Raji (cell line): ENCODE results near the gene MLH3.

Experiments used
- POLR2A ChIP-seq: IDR thresholded peaks from 2 replicates; pipeline ENCODE4 v1.6.1; 2011; ENCODE audit warnings: low read depth, low read length, control low read depth; ENCODE audit not compliant: insufficient read depth

Gene MLH3

GRCh38 chr14:75011356-75011994, 39.8 kb downstream of the MLH3 start:
- TF ChIP-seq POLR2A, result no peak

- no peak for TF ChIP-seq POLR2A
These were observed 40.7 kb downstream of the MLH3 start for GRCh38 chr14:75010472-75011093.

GRCh38 chr14:75009176-75009575, 42.1 kb downstream of the MLH3 start:
- no peak for TF ChIP-seq POLR2A

DNA sequence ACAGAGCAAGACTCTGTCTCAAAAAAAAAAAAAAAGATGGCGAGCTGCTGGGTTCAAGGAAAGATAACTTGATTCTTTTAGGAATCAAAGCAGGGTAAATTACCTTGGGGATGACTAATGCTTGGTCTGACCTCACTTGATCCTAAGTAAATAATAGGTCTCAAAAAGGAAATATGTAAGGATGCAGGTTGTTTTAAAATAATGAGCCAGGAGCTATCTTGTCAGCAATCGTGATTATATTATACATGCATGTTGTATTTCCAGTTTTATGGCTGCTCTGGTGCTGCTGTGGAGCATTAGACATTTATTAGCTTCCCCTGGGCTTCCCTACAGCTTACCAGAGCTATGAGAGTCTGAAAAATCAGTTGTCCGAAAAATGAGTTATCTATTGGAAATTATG, 45.9 kb downstream of the MLH3 start:
- TF ChIP-seq POLR2A, result no peak

DNA sequence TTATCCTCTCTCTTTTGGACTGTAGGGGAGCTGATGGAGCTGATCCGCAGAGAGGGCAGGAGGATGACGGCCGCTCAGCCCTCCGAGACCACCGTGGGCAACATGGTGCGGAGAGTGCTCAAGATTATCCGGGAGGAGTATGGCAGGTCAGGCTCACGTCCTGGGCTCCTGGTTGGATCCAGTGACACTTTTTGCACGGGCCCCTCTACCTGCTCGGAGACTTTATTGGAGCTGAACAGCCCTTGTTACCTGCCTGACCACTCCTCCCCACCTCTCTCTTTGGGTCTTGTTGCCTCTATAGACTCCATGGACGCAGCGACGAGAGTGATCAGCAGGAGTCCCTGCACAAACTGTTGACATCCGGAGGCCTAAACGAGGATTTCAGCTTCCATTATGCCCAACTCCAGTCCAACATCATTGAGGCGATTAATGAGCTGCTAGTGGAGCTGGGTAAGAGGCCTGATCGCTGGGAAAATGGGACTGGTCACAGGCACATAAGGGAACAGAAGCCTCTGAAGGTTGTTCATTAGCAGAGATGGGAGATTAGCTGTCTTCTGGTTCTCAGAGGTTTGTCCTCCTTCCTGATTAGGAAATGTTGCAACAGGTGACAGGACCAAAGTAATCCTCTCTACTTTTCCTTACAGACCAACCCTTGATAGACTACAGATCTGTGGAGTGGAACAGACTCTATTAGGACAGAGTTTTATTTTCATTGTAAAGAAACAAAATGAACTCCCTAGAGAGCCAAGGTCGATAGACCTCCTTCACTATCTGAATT, 47.8 kb downstream of the MLH3 start:
- no peak for TF ChIP-seq POLR2A

DNA sequence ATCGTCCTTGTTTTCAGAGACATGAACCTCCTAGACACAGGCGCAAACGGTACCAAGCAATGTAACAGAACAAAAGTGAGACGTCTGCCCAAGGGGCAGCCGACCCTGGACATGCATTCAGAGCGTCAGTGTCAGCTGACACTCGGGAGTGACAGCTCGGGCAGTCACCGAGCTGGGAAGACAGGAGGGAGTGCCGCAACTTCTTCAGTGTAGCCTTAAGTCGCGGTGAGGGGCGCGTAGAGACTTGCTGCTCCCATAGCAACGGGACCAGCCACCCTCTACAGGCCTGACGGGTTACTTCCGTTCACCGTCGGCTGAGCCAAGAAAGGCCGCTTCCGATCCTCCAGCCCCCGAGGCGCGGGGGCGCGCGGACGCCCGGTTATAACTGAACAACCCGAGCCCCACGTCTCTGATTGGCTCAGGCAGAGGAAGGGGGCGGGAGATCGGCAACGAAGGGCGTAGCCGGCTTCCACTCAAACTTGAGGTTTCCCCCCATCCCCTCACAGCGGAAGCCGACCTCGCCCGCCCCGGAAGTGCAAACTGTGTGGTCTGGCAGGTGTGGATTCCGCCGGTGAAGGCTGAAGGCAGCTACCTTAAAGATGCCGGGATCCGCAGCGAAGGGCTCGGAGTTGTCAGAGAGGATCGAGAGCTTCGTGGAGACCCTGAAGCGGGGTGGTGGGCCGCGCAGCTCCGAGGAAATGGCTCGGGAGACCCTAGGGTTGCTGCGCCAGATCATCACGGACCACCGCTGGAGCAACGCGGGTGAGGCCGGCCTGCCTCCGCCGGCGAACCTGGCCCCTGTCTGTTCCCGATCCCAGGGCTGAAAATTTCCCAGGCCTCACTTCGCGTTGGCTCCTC, 48.6 kb downstream of the MLH3 start, which contains the start of gene EIF2B2:
TSS of gene EIF2B2 (plus strand) at position 530 of the 858 bp plus-strand sequence. CDS start at position 600, 70 bp downstream.
- peak; percentile 71 for TF ChIP-seq POLR2A

- TF ChIP-seq POLR2A, result no peak
These were observed 49.4 kb downstream of the MLH3 start for GRCh38 chr14:75001899-75002298.

GRCh38 chr14:75001261-75001660, 50.0 kb downstream of the MLH3 start:
- TF ChIP-seq POLR2A, result no peak

- no peak for TF ChIP-seq POLR2A
These were observed 62.3 kb downstream of the MLH3 start for GRCh38 chr14:74988993-74989392.

GRCh38 chr14:74988131-74988530, 63.1 kb downstream of the MLH3 start:
- no peak for TF ChIP-seq POLR2A

- TF ChIP-seq POLR2A, result no peak
These were observed 65.5 kb downstream of the MLH3 start for GRCh38 chr14:74985806-74986205.

- no peak for TF ChIP-seq POLR2A
These were observed 66.3 kb downstream of the MLH3 start for GRCh38 chr14:74985028-74985310.

DNA sequence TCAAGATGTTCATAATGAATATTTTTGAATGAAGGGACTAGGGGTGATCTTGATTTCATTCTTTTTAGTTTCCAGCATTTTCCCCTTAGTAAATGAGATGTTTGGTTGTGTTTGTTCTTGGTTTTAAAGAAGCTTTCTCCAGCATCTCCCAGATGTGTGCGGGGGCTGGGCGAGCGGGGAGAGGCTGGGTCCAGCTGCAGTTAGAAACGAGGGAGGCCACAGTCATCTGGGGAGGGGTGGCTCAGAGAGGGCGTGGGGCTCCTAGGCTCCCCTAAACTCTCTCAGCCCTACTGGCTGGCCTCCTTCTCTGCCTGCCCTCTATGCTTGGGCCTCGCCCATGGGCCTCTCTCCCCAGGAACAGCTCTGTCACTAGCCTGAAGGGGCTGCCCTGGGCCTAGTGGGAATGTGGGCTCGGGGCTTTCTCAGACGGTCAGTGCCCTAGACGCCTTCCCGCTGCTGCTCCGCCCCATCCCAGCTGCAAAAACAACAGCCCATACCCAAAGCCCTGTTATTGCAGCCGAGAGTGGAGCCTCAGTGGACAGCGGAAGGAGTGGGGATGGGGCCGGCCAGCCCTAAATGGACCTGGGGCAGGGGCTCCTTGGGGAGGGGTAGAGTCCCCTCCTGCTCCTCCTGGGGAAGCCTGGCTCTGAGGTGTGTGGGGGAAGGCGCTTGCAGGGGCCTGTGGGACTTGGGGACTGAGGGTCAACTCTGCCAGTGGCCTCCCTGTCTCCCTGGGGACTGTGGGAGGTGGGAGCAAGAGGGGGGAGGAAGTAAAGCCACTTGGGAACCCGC, 66.8 kb downstream of the MLH3 start:
- no peak for TF ChIP-seq POLR2A

GRCh38 chr14:74983343-74983742, 67.9 kb downstream of the MLH3 start:
- TF ChIP-seq POLR2A, result no peak

DNA sequence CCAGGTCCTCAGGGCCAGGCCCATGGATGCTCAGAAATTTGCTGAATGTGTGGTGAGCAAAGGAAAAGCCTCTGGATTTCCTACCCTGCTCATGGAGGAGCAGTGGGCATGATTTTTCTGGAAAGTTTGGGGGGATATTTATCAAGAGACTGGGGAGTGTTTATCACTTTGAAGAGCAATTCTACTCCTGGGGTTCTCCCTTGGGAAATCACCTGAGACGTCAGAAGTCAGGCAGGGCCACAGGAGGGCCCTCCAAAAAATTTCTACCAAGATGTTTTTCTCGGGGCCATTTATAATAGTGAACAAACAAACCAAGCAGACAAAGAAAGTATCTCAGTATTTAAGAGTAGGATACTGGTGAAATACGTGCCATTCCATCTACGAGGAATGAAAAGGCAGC, 68.6 kb downstream of the MLH3 start:
- no peak for TF ChIP-seq POLR2A

DNA sequence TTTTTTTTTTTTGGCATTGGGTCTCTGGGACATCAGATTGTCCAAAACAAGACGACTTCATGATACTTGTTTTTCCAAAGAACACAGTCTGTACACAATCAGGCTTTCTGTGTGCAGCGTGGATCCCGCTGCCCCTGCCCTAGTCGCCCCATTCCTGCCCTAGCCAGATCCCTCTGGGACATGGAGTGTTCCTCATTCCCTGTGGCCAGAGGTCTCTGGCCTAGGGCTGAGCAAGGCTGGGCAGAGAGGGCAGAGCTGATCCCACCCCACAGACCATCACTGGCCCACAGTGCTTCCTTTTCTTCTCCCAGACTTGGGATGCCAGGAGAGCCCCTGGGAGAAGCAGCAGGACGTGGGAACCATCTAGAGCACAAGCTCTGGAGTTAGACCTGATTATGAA, 69.4 kb downstream of the MLH3 start:
- TF ChIP-seq POLR2A, result no peak
